CD4-positive, alpha-beta T cell treated with Interleukin-15 for 4 hours (primary cell): ENCODE data around the gene SLC25A13.

ENCODE experiments used
- DNase-seq: peaks from one replicate; pipeline ENCODE4 v3.0.0-alpha.2; 2020; ENCODE audit warnings: low spot score

SLC25A13 gene

DNA sequence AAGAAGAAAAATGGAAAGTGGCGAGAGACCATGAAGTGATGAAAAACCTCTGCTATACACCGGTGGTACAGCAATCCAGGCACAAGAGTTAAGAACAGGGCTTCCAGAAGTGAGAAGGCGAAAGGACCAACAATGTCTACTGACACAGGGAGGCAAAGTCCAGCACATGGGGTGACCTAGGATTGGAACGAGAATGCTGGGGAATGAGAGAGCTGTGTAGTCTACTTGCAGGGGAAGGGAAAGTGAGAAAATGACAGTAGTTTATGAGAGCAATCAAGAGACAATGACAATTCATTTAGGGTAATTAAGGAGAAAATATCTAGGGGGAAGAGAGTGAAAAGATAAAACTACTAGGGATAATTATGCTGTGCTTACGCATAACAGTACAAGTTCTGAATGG, 169.2 kb downstream of the SLC25A13 start:
- DNase-seq: no peak

DNA sequence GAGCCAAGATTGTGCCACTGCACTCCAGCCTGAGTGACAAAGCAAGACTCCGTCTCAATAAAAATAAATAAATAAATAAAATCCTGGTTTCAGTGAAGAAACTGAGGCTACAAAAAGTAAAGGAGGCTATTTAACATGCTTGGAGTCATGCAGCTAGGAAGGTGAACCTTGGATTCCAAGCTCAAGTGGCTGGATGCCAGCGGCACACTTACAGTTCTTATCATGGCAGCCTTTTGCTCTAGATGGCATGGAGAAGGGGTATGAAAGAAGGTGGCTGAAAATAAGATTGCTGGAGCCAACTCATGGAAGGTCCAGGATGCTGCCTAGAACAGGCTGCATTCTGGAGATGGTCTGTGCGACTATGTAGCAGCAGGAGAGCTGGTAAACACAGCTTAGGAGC, 170.0 kb downstream of the SLC25A13 start:
- DNase-seq: no peak

GRCh38 chr7:96144260-96144526, 177.7 kb downstream of the SLC25A13 start:
- DNase-seq: no peak

GRCh38 chr7:96143495-96144259, 178.2 kb downstream of the SLC25A13 start:
- DNase-seq: no peak

DNA sequence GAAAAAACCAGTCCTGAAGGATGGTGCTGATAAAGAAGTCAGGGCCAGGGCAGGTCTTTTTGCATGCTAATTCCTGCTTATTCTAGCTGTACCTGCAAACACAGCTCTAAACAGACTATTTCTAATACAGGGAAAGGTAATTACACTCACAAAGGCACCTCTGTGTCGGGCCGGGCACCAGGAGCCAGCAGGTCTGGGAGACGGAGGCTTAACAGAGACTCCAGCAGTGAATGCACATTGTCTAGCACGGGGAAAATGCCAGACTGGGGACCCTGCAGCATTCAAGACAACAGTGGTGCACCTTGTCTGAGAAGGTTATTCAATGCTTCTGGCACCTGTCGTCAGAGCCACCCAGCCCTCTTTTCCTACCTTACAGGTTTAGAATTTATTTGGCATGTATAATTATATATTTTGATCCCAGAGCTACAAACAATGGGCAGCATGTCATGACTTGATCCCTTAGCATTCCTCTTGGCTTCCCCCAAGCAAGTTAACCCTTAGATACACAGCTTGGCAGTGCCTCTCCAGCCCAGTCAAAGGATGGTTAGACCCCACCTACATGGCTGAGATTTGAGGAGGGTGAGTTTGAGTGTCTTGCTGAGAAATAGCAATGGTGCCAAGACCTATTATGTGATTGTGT, 185.2 kb downstream of the SLC25A13 start:
- DNase-seq: no peak

GRCh38 chr7:96135241-96135640, 186.7 kb downstream of the SLC25A13 start:
- DNase-seq: no peak

DNA sequence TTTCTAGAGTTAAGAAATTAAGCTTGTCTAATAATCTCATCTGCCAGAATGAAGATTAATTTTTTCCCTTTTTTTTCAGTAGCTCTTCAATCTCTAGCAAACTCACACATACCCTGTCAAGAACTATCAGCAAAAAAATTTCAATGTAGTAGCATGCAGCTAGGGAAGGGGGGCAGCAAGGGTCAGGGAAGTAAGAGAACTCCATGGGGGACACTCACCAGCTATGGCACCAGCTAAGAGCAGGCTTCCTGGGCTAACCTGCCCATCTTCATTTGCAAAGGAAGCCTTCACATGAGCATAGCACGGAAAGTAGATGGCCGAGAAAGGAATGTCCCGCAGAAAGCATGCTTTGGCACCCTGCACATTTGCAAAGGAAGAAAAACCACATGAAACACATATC, 190.4 kb downstream of the SLC25A13 start:
- no peak for DNase-seq

DNA sequence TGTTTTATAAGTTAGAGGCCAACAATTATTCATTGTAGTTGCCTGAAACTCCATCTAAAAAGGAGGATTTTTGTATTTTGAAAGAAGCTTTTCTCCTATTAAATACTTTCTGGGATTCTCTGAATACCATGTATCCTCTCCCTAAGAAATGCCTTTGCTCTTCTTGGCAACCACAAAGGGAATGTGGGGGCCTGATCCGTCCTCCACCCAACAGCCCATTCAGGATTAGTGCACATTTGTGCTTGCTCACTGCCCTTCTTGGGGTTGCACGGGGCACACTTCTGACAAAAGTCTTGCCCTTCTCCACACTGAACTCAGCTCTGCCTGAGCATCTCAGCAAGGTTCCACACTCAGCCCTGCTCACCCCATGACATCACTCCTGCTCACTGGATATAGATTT, 194.2 kb downstream of the SLC25A13 start:
- no peak for DNase-seq

DNA sequence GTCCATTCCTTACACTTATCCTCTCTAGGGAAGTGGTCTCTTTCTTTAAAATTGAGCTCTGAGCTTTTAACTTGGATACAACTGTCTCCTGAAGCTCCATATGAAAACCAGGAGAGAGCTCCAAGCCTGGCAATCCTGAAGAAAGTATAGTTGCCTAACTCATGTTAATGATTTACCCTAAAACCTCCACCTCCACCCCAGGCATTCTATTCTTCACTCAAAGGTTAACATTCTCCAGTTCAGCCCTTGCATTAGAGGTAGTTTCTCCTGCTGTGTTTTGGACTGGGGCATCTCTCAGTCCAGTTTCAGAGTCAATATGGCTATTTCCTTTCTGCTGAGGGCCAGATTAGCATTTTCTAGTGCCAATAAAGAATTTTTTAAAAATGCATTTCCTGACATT, 195.5 kb downstream of the SLC25A13 start:
- DNase-seq: no peak

GRCh38 chr7:96122746-96123145, 199.2 kb downstream of the SLC25A13 start:
- no peak for DNase-seq

DNA sequence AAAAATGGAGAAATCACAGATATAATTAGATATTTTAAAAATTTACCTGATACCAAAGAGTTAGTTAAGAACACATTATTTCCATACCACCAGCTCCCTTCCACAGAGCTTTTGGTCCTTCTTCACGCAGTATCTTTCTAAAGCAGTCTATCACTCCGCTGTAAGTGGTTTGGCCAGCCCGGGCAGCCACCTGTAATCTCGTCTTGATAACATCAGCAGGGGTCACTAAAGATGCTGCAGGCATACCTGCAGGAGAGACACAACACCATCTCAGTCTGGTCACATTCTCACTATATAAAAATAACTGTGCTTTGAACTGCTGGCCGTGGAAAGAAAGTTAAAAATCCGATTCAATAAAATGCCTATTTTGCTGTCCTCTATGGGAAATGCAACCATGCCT, 200.1 kb downstream of the SLC25A13 start:
- DNase-seq: no peak

- DNase-seq: no peak
Measured at GRCh38 chr7:96120445-96121225, 201.3 kb downstream of the SLC25A13 start.

DNA sequence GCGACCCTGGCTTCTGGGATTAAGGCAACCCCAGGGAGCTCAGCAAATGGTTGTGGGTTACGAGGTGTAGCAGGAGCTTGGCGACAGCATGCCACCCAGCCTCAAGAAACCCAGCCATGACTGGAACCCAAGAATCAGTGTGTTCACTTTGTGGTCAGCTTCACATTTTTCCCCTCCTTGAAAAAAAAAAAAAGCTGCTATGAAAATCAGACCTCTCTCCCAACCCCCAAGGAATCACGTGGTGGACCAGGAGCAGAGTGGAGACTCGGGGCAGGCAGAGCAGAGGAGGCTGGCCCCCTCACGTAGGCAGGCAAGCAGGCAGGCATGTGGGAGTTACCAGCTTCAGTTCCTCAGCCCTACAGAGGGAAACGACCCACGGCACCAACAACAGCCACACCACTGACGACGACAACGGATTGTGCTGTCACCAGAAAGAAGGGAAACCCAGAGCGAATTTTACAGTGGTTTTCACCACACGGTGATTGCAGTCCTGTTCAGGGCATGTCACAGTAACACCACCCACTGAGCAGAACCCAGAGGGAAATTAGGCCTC, 203.4 kb downstream of the SLC25A13 start:
- no peak for DNase-seq

- no peak for DNase-seq
Measured at GRCh38 chr7:96116173-96116572, 205.7 kb downstream of the SLC25A13 start.

DNA sequence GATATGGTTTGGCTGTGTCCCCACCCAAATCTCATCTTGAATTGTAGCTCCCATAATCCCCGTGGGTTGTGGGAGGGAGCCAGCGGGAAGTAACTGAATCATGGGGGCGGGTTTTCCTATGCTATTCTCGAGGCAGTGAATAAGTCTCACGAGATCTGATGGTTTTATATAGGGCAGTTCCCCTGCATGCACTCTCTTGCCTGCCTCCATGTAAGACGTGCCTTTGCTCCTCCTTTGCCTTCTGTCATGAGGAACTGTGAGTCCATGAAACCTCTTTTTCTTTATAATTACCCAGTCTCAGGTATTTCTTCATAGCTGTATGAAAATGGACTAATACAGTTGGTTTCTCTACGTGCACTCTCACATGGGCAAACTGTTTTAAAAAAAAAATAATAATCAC, 207.7 kb downstream of the SLC25A13 start:
- no peak for DNase-seq

DNA sequence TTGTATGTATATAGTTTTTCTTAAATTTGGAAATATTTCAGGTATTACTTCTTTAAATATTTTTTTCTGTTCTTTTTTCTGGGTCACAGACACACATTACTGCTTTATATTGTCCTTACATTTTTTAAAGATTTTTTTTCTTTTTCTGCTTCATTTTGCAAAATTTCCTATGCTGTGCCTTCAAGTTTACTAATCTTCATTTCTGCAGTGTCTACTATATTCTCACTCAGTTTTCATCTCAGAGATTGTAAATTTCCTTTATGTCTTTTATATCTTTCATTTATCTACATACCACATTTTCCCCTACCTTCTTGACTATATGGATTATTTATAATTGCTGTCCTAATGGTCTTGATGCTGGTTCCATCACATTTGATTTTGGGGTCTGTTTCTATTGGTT, 210.5 kb downstream of the SLC25A13 start:
- no peak for DNase-seq

DNA sequence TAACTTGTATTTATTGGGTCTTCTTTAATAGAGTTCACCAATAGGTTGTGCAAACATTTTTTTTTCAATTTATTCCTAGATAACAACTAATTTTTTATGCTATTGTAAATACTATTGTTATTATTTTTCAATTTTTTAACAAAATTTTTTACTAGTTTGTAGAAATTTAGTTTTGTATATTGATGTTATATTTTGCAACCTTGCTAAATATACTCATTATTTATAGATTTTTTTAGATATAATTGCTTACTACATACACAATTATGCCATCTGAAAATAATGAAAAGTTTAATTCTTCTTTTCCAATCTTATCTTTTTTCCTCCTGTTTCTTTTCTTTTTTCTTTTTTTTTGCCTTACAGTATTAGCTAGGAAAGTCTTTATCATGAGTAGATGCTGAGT, 216.9 kb downstream of the SLC25A13 start:
- no peak for DNase-seq

DNA sequence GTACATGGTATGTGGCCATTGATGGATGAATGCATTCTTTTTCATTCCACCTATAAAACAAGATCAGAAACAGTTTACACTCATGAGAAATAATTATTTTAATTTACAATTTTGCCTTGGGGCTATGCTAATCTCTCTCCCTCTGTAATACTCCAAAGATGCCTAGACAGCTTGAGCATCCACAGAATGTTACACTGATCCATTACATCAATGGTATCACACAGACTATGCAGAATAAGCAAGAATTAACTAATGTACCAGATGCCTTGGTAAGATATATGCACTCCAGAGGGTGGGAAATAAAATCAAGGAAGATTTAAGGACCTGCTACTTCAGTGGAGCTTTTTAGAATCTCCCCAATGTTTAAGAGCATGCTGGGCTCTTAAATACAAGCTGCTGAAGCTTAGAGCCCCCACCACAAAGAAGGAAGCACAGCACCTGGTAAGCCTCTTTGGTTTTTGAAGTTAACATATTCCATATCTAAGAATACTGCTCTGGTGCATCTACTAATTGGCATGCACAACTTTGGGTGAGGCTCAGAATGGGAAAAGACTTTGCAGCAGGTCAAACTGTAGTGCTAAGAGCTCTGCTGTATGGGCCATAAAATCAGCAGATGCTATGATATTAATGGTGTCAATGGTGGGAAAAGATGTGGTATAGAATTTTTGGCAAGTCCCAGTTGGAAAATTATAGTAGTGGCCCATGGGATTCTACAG, 219.6 kb downstream of the SLC25A13 start:
- DNase-seq: no peak

- no peak for DNase-seq
Measured at GRCh38 chr7:96100737-96101136, 221.2 kb downstream of the SLC25A13 start.

DNA sequence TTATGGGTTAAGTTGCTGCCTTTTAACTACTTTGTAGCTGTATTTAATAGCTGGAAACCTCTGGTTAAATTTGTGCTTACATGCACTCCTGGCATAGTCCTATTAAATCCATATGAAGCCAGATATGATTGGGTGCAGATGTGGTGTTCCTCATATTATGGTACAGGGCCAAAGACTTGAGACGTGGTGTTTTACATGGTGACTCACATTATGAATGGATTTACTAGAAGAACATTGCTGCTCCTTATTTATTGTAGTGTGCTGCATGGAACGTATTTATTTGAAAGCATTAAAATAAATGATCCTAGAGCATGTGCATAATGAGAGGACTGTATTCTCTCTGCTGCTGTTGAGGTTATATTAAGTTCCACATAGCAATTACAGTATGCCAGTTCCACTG, 224.1 kb downstream of the SLC25A13 start:
- DNase-seq: no peak

GRCh38 chr7:96093435-96093834, 228.5 kb downstream of the SLC25A13 start:
- no peak for DNase-seq

DNA sequence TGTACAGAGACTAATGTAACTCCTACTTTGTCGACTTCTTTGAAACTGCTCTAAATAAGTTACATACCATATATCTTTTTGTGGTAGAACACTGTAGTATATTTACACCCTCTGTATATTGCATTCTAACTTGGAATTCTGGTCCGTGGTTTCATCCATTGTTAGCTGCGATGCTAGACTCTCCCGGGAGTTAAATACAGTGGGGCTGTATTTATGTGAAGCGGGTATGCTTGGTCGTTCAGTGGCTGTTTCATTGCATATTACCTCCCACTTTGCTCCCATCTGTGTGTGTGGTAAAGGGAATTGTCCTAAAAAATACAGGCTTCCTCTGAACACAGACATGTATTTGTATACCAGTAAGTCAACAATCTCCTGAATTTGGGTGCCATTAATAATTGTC, 231.1 kb downstream of the SLC25A13 start:
- no peak for DNase-seq
